CD8-positive, alpha-beta memory T cell (primary cell): Measurements from ENCODE around the gene NSG1. TPM values are rescaled to one million over a fixed set of nuclear protein-coding genes. Genes with fewer than 3 reads are reported as not detected.

Experiments
- CTCF ChIA-PET: fragments of 350-600 bp; sonication (Branson Sonifier 250); formaldehyde crosslinking; loops from one replicate; lab custom pipeline; 2021; ENCODE audit warnings: antibody characterized with exemption; lab: Charles Lee
- POLR2A ChIA-PET: fragments of 350-600 bp; sonication (Branson Sonifier 250); formaldehyde crosslinking; loops from one replicate; lab custom pipeline; 2021; ENCODE audit warnings: antibody characterized with exemption; lab: Charles Lee
- DNase-seq, 5 donors: peaks; one replicate each; pipeline versions ENCODE4 v3.0.0 to v3.0.0-alpha.2; 2020 to 2022; ENCODE audit warnings: mixed read lengths in 1 of 5
- H3K27ac ChIP-seq: one replicate; pipeline ENCODE4 v1.7.0; 2013; ENCODE audit warnings: low read depth, mild to moderate bottlenecking, low read length, moderate library complexity
- H3K27me3 ChIP-seq: 2 replicates; pipeline ENCODE4 v1.7.0; 2013; ENCODE audit warnings: low read length, mild to moderate bottlenecking; ENCODE audit not compliant: insufficient read depth, poor library complexity, severe bottlenecking
- H3K36me3 ChIP-seq: 2 replicates; pipeline ENCODE4 v1.7.0; 2013; ENCODE audit warnings: mild to moderate bottlenecking, low read length, moderate library complexity; ENCODE audit not compliant: insufficient read depth
- H3K4me1 ChIP-seq: 2 replicates; pipeline ENCODE4 v1.7.0; 2013; ENCODE audit warnings: mild to moderate bottlenecking, low read length, moderate library complexity; ENCODE audit not compliant: insufficient read depth
- H3K4me3 ChIP-seq: 2 replicates; pipeline ENCODE4 v1.7.0; 2013; ENCODE audit warnings: mild to moderate bottlenecking, low read length
- H3K9me3 ChIP-seq: 2 replicates; pipeline ENCODE4 v1.7.0; 2013; ENCODE audit warnings: mild to moderate bottlenecking, low read length
- H3K27ac Mint-ChIP-seq, 8 donors: one replicate each; pipeline ENCODE4 v1.8.0; 2020 to 2021; ENCODE audit warnings: mixed read lengths in 8 of 8, mild to moderate bottlenecking in 6 of 8, inconsistent platforms in 3 of 8, moderate library complexity in 3 of 8
- H3K27me3 Mint-ChIP-seq, 2 donors: one replicate each; pipeline ENCODE4 v1.8.0; 2020 to 2021; ENCODE audit warnings: mixed read lengths in 2 of 2, mild to moderate bottlenecking in 1 of 2, moderate library complexity in 1 of 2
- H3K36me3 Mint-ChIP-seq, 3 donors: one replicate each; pipeline ENCODE4 v1.8.0; 2020 to 2021; ENCODE audit warnings: mixed read lengths in 3 of 3, inconsistent platforms in 1 of 3, mild to moderate bottlenecking in 1 of 3
- H3K4me1 Mint-ChIP-seq, 3 donors: one replicate each; pipeline ENCODE4 v1.8.0; 2020 to 2021; ENCODE audit warnings: mixed read lengths in 3 of 3, inconsistent platforms in 1 of 3, mild to moderate bottlenecking in 1 of 3
- H3K4me3 Mint-ChIP-seq, 7 donors: one replicate each; pipeline ENCODE4 v1.8.0; 2020 to 2021; ENCODE audit warnings: mixed read lengths in 7 of 7, mild to moderate bottlenecking in 6 of 7, moderate library complexity in 4 of 7, inconsistent platforms in 2 of 7
- H3K9me3 Mint-ChIP-seq, 5 donors: one replicate each; pipeline ENCODE4 v1.8.0; 2020 to 2022; ENCODE audit warnings: mixed read lengths in 5 of 5, mild to moderate bottlenecking in 3 of 5, moderate library complexity in 2 of 5, inconsistent platforms in 1 of 5
- polyA plus RNA-seq: library from polyadenylated mRNA; unstranded; fragments of 300-500 nt; fragmentation: Illumina TruSeq; gene quantifications from one replicate; pipeline ENCODE4 v1.2.3, GENCODE V29; 2021
- total RNA-seq, 2 experiments: library from RNA; stranded (reverse); gene quantifications; one replicate each; pipeline ENCODE4 v1.2.3, GENCODE V29; 2021

The NSG1 gene
- total and polyA plus RNA-seq, 3 experiments from 2014 or later: 15.1 to 49.8 (median 16.3) TPM

DNA sequence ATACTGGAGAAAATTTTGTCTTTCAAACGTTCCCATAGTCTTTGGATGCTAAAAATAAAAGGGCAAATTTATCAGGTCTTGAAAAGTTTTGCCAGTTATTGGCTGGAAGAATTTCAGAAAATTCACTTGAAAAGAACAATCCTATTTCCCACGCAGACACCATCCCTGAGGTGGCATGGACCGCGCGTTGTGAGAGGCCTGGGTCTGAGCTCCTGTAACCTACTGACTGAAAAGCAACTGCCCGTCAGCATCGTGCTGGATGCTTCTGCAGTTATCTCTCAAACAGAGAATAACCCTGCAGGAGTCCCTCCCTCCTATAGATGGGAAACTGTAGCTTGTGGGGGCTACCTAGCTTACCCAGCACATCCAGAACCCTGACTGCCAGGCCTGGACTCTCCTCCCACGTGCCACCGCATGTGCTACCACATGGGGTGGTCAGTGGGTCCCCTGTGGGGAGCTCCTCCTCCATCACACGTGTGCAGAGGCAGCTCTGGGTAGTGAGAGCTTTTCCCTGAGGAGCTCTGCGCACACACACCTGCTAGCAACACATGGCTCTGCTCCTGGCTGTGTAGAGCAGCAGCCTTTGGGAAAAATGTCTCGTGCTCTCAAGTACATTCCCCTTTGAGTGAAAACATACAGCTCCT lies 36.1 kb downstream of the NSG1 start:
- peak overlapping the region in 2 of 8 donors; percentile 27 to 50 for H3K27ac Mint-ChIP-seq
- no peak overlapping the region for H3K4me3 Mint-ChIP-seq
- Histone ChIP-seq H3K9me3 (no peaks in the 10 kb centered on the region), H3K4me1 (peaks cover 18% of the 10 kb centered on the region), H3K27ac (no peak overlapping the region), H3K27me3 (no peaks in the 10 kb centered on the region), H3K4me3 (no peak overlapping the region), H3K36me3 (peaks cover 14% of the 10 kb centered on the region)
- peaks cover 16 to 22% (median 18%) of the 10 kb centered on the region in 3 donors for H3K4me1 Mint-ChIP-seq
- DNase-seq: no peak
- no peaks in the 10 kb centered on the region for H3K9me3 Mint-ChIP-seq
- POLR2A ChIA-PET: no interaction called here
- CTCF ChIA-PET: no interaction called here
- H3K36me3 Mint-ChIP-seq: peaks cover 4 to 82% (median 13%) of the 10 kb centered on the region in 3 donors
- no peaks in the 10 kb centered on the region for H3K27me3 Mint-ChIP-seq

DNA sequence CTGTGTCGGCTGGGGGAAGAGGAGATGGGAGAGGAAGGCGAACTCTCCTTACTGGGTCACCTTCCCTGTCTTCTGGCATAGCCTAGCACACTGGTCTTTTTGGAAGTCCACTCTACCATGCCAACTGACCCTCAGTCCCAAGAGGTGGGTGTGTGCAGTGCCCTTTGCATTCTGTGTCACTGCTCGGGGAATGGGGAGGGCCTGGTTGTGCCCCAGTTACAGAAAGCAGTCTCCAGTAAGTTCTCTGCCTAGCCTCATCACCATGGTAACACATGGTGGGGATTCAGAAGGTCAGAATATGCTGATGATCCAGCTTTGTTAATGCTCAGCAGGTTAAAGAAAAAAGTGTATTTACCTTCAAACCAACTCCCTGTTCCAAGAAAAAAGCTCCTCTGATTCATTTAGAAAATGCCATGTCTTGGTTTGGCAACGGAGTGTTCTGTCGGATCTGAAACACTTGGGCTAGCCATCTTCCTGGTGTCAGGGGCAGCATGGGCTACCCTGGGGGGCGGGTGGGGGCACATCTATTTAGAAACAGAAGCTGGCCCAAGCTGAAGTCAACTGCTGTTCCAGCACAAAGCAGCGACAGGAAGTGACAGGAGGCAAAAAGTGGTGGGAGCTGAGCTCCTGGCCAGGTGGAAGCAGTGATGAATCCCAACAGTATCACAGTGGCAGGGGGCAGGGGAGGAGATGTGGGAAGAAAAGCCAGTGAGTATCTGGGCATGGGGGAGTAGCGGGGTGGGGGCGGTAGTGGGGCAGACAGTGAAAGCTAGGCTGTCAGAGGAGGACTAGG lies 37.0 kb downstream of the NSG1 start:
- Histone ChIP-seq H3K27ac (no peak overlapping the region), H3K9me3 (no peaks in the 10 kb centered on the region), H3K4me1 (peaks cover 9% of the 10 kb centered on the region), H3K4me3 (no peak overlapping the region), H3K27me3 (no peaks in the 10 kb centered on the region), H3K36me3 (peaks cover 14% of the 10 kb centered on the region)
- no peak for DNase-seq
- POLR2A ChIA-PET: no interaction called here
- Mint-ChIP-seq H3K36me3 (peaks cover 4 to 76% (median 11%) of the 10 kb centered on the region in 3 donors), H3K4me3 (no peak overlapping the region), H3K27ac (peak overlapping the region in 5 of 8 donors; percentile 17 to 92 (median 23)), H3K27me3 (no peaks in the 10 kb centered on the region), H3K9me3 (no peaks in the 10 kb centered on the region), H3K4me1 (peaks cover 7 to 13% (median 9%) of the 10 kb centered on the region in 3 donors)
- CTCF ChIA-PET: no interaction called here

DNA sequence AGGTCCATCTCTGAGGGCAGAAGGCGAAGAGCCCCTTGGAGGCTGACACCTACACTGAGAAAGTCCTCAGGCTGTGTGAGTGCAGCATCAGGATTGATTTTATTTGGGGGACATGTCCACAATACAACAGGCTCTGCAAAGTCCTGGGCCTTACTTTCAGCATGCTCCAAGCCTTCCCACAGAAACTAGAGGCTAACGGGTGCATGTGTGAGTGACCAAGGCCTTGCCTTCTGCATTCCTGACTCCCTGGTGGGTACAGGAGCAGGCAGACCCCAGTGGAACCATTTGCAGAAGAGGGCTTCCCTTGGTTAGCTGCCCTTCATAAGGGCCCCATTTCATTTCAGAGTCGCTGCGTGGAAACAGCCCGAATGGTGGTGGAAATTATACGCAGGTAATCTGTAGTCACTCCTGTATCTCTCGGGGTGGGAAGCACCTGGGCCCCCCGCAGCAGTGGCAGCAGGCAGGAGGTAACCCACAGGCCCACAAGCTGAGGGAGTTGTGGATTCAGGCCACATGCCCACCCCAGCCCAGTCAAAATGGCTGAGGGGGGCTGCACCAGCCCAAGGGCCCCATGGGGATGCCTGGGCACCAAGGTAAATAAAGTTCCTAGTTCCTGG lies 37.7 kb downstream of the NSG1 start:
- no peak for DNase-seq
- H3K27ac ChIP-seq: no peak overlapping the region
- Mint-ChIP-seq H3K27me3 (no peaks in the 10 kb centered on the region), H3K4me3 (no peak overlapping the region), H3K9me3 (no peaks in the 10 kb centered on the region), H3K27ac (peak overlapping the region in 5 of 8 donors; percentile 17 to 58 (median 45)), H3K4me1 (peaks cover 2 to 6% (median 3%) of the 10 kb centered on the region in 3 donors), H3K36me3 (peaks cover 4 to 71% (median 11%) of the 10 kb centered on the region in 3 donors)
- POLR2A ChIA-PET: no interaction called here
- H3K4me1 ChIP-seq: peaks cover 2% of the 10 kb centered on the region
- no peak overlapping the region for H3K4me3 ChIP-seq
- CTCF ChIA-PET: interaction anchor here (1.1 kb wide), 1 partner anchor 164 kb away, joined by 4 read pairs; no protein-coding TSS in a partner anchor
- H3K27me3 ChIP-seq: no peaks in the 10 kb centered on the region
- no peaks in the 10 kb centered on the region for H3K9me3 ChIP-seq
- peaks cover 10% of the 10 kb centered on the region for H3K36me3 ChIP-seq

DNA sequence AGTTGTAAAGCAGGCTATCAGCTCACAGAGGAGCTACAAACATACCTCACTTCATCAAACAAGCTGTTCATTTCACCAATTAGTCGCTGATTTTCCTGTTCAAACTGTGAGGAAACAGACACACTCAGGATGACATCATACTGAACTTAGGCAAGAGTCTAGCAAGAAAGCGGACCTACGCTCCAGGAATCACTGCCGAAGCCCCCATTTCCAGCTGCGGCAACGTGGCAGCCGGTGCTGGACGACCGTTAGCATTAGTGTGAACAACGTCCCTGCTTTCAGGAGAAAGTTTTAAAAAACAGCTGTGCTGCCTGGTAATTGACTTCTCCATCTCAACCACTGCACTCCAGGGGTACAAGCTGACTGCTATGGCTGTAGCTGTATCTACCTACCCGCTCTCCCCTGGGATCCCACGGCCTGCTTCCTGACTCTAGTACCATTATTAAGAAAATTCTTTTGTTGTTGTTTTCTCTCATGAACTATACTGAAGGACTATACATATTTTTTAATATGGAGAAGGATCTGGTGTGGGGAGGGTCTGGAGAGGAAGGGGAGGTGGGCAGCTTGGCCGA lies 38.3 kb downstream of the NSG1 start:
- CTCF ChIA-PET: interaction anchor here (1.0 to 1.1 kb wide), 2 partner anchors 11 to 165 kb away, joined by 3 to 4 read pairs; no protein-coding TSS in a partner anchor
- Mint-ChIP-seq H3K4me1 (peaks cover 0 to under 1% (median 0%) of the 10 kb centered on the region in 3 donors), H3K27me3 (no peaks in the 10 kb centered on the region), H3K27ac (peak overlapping the region in 3 of 8 donors; percentile 37 to 56 (median 50)), H3K4me3 (no peak overlapping the region), H3K36me3 (peaks cover 4 to 68% (median 7%) of the 10 kb centered on the region in 3 donors), H3K9me3 (no peaks in the 10 kb centered on the region)
- Histone ChIP-seq H3K27me3 (no peaks in the 10 kb centered on the region), H3K27ac (no peak overlapping the region), H3K4me3 (no peak overlapping the region), H3K36me3 (peaks cover 6% of the 10 kb centered on the region), H3K9me3 (no peaks in the 10 kb centered on the region), H3K4me1 (no peaks in the 10 kb centered on the region)
- POLR2A ChIA-PET: interaction anchor here (0.7 kb wide), 1 partner anchor 150 kb away, joined by 5 read pairs; no protein-coding TSS in a partner anchor
- no peak for DNase-seq

DNA sequence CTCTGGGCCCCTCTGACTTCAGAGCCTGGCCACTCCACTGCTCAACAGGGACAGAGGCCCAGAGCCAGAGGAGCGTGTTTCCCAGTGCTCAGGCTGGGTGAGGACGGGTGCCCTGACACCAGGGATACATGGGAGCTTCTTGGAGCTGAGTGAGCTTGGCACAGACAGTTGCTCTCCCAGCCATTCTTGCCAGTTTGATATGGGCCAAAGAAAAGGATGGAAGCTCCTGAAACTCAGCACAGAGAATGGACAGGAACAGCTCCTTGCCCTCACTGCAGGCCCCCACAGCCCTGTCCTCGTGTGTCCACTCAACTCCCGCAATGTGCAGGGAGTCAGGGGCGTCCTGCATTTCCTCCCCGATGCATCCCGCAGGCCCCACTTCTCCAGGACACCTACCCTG lies 38.8 kb downstream of the NSG1 start:
- no peaks in the 10 kb centered on the region for H3K9me3 ChIP-seq
- peaks cover 1% of the 10 kb centered on the region for H3K36me3 ChIP-seq
- peaks cover 4 to 64% (median 7%) of the 10 kb centered on the region in 3 donors for H3K36me3 Mint-ChIP-seq
- ChIA-PET POLR2A (interaction anchor here (0.7 kb wide), 1 partner anchor 149 kb away, joined by 5 read pairs; no protein-coding TSS in a partner anchor), CTCF (interaction anchor here (1.0 to 1.1 kb wide), 2 partner anchors 12 to 165 kb away, joined by 3 to 4 read pairs; no protein-coding TSS in a partner anchor)
- no peaks in the 10 kb centered on the region for H3K9me3 Mint-ChIP-seq
- H3K27ac ChIP-seq: no peak overlapping the region
- peak overlapping the region in 3 of 8 donors; percentile 37 to 64 (median 56) for H3K27ac Mint-ChIP-seq
- no peak for DNase-seq
- H3K27me3 ChIP-seq: no peaks in the 10 kb centered on the region
- no peak overlapping the region for H3K4me3 ChIP-seq
- no peaks in the 10 kb centered on the region for H3K27me3 Mint-ChIP-seq
- no peak overlapping the region for H3K4me3 Mint-ChIP-seq
- H3K4me1 Mint-ChIP-seq: peaks cover 3 to 5% (median 4%) of the 10 kb centered on the region in 3 donors
- H3K4me1 ChIP-seq: no peaks in the 10 kb centered on the region

DNA sequence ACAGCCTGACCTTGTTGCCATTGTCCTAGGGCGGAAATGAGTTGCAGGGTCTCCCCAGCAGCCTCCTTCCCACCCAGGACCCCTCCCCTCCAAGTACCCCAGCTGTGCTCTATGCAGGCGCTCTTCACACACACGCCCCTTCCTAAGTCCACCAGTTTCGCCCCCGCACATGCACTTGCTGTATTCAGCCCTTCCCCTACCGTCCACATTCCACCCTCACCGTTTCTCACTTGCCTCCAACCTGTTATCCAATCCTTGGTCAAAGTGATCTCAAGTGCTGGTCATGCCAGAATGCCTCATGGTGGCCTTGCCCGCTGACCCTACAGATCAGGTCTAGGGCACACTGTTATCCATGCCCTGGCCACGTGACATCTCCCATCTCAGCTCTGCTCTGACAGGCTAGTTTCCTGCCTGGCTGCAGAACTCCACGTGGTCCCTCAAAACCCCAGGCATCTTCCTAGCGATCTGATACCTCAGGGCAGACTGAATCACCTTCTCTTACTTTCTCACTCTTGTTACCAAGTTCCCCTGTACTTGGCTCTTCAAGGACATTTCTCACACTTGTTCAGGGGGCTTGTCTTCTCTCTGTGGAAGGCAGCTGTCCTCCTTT lies 39.7 kb downstream of the NSG1 start:
- Histone ChIP-seq H3K4me3 (no peak overlapping the region), H3K27me3 (no peaks in the 10 kb centered on the region), H3K4me1 (no peaks in the 10 kb centered on the region), H3K36me3 (no peaks in the 10 kb centered on the region), H3K27ac (no peak overlapping the region), H3K9me3 (no peaks in the 10 kb centered on the region)
- Mint-ChIP-seq H3K27me3 (no peaks in the 10 kb centered on the region), H3K4me1 (peaks cover 6 to 8% (median 7%) of the 10 kb centered on the region in 3 donors), H3K4me3 (no peak overlapping the region), H3K36me3 (peaks cover 0 to 56% (median 3%) of the 10 kb centered on the region in 3 donors), H3K27ac (peak overlapping the region in 5 of 8 donors; percentile 4 to 84 (median 49)), H3K9me3 (no peaks in the 10 kb centered on the region)
- ChIA-PET POLR2A (no interaction called here), CTCF (interaction anchor here (1.0 kb wide), 1 partner anchor 13 kb away, joined by 3 read pairs; no protein-coding TSS in a partner anchor)
- no peak for DNase-seq

DNA sequence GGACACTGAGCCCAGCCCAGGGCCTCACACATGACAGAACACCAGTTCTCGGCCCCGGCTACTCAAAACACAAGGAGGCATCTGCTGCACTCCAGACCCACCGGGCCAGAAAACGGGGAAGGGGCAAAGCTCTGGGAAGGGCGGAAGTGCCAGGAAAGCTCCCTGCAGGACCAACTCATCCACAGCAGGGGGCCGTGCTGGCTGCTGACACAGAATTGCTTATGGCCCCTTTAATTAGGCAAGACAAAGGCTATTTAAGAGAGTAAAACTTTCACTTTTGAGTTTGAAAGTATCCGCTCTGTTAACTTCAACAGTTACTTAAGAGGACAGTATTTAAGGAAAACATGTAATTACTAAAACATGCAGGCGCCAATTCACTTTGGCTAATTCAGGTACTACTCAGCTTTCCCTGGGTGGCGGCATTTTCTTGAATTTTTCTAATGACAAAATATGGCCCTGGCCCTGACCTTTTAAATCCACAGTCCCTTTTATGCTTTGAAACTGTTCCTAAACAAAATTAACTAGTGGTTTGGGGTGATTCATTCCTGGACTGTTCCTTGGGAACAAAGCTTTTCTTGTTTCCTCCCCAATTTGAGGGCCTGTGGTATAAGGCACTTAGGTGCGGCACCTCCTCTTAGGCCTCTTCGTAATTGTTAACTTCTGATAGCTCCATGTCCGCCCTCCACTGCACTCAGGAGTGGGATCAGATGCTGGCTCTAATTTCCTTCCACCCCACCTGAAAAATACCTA lies 40.4 kb downstream of the NSG1 start:
- H3K4me1 Mint-ChIP-seq: peaks cover 6 to 8% (median 7%) of the 10 kb centered on the region in 3 donors
- ChIA-PET CTCF (no interaction called here), POLR2A (no interaction called here)
- H3K27ac Mint-ChIP-seq: peak overlapping the region in 4 of 8 donors; percentile 17 to 49 (median 46)
- H3K4me3 Mint-ChIP-seq: no peak overlapping the region
- DNase-seq: no peak
- H3K36me3 ChIP-seq: no peaks in the 10 kb centered on the region
- H3K27ac ChIP-seq: no peak overlapping the region
- no peaks in the 10 kb centered on the region for H3K27me3 ChIP-seq
- H3K27me3 Mint-ChIP-seq: no peaks in the 10 kb centered on the region
- H3K36me3 Mint-ChIP-seq: peaks cover 0 to 52% (median 1%) of the 10 kb centered on the region in 3 donors
- H3K4me1 ChIP-seq: no peaks in the 10 kb centered on the region
- no peak overlapping the region for H3K4me3 ChIP-seq
- no peaks in the 10 kb centered on the region for H3K9me3 ChIP-seq
- H3K9me3 Mint-ChIP-seq: no peaks in the 10 kb centered on the region
